Transverse colon (tissue), 4 donors: ENCODE measurements around the gene TRIP10. TPM values are rescaled to one million over a fixed set of nuclear protein-coding genes. Genes with fewer than 3 reads are reported as not detected.
"Not testable (repeated sequence)": the region's sequence is repeated elsewhere in the genome, so short reads cannot be mapped to it uniquely, and the experiment has no call there.

Experiments
- DNase-seq: peaks from one replicate; pipeline ENCODE4 v3.0.0-alpha.2; 2019
- H3K27ac ChIP-seq, 4 donors: fragments of 200-600 bp; sonication (generic); 2 replicates each; pipeline ENCODE4 v1.5.1; 2016 to 2018; ENCODE audit warnings: inconsistent platforms in 4 of 4
- H3K27me3 ChIP-seq: fragments of 200-600 bp; sonication (generic); 2 replicates; pipeline ENCODE4 v1.5.1; 2017; ENCODE audit warnings: inconsistent platforms
- H3K36me3 ChIP-seq, 4 donors: fragments of 200-600 bp; sonication (generic); 2 replicates each; pipeline ENCODE4 v1.5.1; 2017 to 2019; ENCODE audit warnings: inconsistent platforms in 4 of 4
- H3K4me1 ChIP-seq, 4 donors: fragments of 200-600 bp; sonication (generic); 2 replicates each; pipeline ENCODE4 v1.5.1; 2017 to 2020; ENCODE audit warnings: inconsistent platforms in 4 of 4
- H3K4me3 ChIP-seq, 4 donors: fragments of 200-600 bp; sonication (generic); 1 replicate in 1 of 4; 2 replicates in 3 of 4; pipeline versions ENCODE4 v1.5.1 to v1.6.1; 2017 to 2019; ENCODE audit warnings: inconsistent platforms in 4 of 4
- H3K9me3 ChIP-seq, 2 donors: fragments of 200-600 bp; sonication (generic); 2 replicates each; pipeline ENCODE4 v1.5.1; 2017 to 2019; ENCODE audit warnings: inconsistent platforms in 2 of 2
- EP300 ChIP-seq: sonication (generic); formaldehyde crosslinking; IDR thresholded peaks from one replicate; pipeline ENCODE4 v1.6.1; 2017; ENCODE audit warnings: antibody characterized with exemption, low read depth
- POLR2A ChIP-seq: fragments of 450-650 bp; IDR thresholded peaks from one replicate; pipeline ENCODE4 v1.6.1; 2016; ENCODE audit warnings: antibody characterized with exemption, mild to moderate bottlenecking, moderate library complexity
- POLR2AphosphoS5 ChIP-seq, 3 donors: sonication (generic); formaldehyde crosslinking; IDR thresholded peaks; one replicate each; pipeline ENCODE4 v1.6.1; 2016; ENCODE audit warnings: antibody characterized with exemption in 3 of 3
- WGBS, 2 donors: methylation state at CpG; one replicate each; pipeline ENCODE4 v1.1.5; 2018; ENCODE audit warnings: low coverage in 1 of 2; 5-methylcytosine and 5-hydroxymethylcytosine counted together
- in situ Hi-C, 4 donors: fragments of 200-750 bp; cut with MboI; loops; one replicate each; pipeline versions ENCODE4 v1.15.0 to v1.15.1; 2017; ENCODE audit warnings: low sequenced_read_pairs in 3 of 4, low pct_ligation_motif_present in 1 of 4, low pct_unique_long_range_greater_than_20kb in 1 of 4
- intact Hi-C: fragments of 100-400 bp; cut with DNase I; formaldehyde crosslinking; loops from one replicate; pipeline ENCODE4 v1.15.1; 2023; ENCODE audit warnings: low total_unique reads
- total RNA-seq, 4 donors: library from RNA; depleted of rRNA; stranded (reverse); fragments of >200 nt; gene quantifications; one replicate each; pipeline ENCODE4 v1.1.0, GENCODE V29; 2016
- TF ChIP-seq, protein P1 (sequence below), 5 experiments: fragments of 200-600 bp in 3 of 5; fragments of 450-650 bp in 2 of 5; sonication (generic) in 3 of 5; IDR thresholded peaks; 1 replicate in 2 of 5; 2 replicates in 3 of 5; pipeline ENCODE4 v1.5.1; 2016 to 2017; ENCODE audit warnings: antibody characterized with exemption in 5 of 5, inconsistent platforms in 3 of 5, mild to moderate bottlenecking in 2 of 5, moderate library complexity in 1 of 5

The TRIP10 gene
- total RNA-seq, 4 donors from 2014 or later = 55.5 to 227 (median 78.8) TPM

GRCh38 chr19:6744381-6745301, 5.2 kb downstream of the TRIP10 start:
- H3K27ac ChIP-seq = peak overlapping the region; percentile 72 to 99 (median 89)

DNA sequence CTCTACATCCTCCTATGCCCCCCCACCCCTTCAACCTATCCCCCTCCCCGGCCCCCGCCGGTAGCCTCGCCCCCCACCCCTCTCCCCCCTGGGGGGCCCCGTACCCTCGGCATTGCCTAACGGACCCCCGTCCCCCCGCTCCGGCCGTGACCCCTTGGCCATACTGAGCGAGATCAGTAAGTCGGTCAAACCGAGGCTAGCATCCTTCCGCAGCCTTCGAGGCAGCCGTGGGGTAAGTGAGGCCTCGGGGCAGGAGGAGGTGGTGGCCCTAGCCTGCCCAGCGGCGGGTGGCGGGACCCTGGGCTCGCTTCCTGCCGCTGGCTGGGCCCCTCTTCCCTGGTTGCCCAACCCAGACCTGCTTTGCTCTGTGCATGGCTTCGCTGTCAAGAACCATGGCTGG, 6.5 kb downstream of the TRIP10 start:
- Histone ChIP-seq H3K36me3 (peaks cover 0 to 45% (median 17%) of the 10 kb centered on the region in 4 donors), H3K27ac (peak overlapping the region in 3 of 4 donors; percentile 87 to 99 (median 91)), H3K4me3 (no peak overlapping the region), H3K27me3 (no peaks in the 10 kb centered on the region), H3K4me1 (peaks cover 22 to 44% (median 33%) of the 10 kb centered on the region in 4 donors), H3K9me3 (no peaks in the 10 kb centered on the region)
- intact Hi-C loops (no loop called here), in situ Hi-C loops (loop anchor here in 2 of 4 donors (25.0 kb wide), 1 partner anchor 116 kb away; no protein-coding TSS in a partner anchor)
- TF ChIP-seq POLR2AphosphoS5 (IDR thresholded peaks at IDR 0.05) (no peak), POLR2A (no peak), EP300 (no peak)
- TF ChIP-seq, protein P1, sequence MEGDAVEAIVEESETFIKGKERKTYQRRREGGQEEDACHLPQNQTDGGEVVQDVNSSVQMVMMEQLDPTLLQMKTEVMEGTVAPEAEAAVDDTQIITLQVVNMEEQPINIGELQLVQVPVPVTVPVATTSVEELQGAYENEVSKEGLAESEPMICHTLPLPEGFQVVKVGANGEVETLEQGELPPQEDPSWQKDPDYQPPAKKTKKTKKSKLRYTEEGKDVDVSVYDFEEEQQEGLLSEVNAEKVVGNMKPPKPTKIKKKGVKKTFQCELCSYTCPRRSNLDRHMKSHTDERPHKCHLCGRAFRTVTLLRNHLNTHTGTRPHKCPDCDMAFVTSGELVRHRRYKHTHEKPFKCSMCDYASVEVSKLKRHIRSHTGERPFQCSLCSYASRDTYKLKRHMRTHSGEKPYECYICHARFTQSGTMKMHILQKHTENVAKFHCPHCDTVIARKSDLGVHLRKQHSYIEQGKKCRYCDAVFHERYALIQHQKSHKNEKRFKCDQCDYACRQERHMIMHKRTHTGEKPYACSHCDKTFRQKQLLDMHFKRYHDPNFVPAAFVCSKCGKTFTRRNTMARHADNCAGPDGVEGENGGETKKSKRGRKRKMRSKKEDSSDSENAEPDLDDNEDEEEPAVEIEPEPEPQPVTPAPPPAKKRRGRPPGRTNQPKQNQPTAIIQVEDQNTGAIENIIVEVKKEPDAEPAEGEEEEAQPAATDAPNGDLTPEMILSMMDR (IDR thresholded peaks at IDR 0.05) = no peak
- WGBS, 2 donors = 90% methylated on average over 19 of the region's 24 CpGs; no CpG with 5 or more reads in 1 of the 2 donors
- no peak for DNase-seq

More at GRCh38 chr19:6744381-6745301, 5.2 kb downstream of the TRIP10 start:
- H3K4me1 ChIP-seq = peaks cover 22 to 45% (median 37%) of the 10 kb centered on the region in 4 donors
- intact Hi-C loops = no loop called here
- H3K27me3 ChIP-seq = no peaks in the 10 kb centered on the region
- 20 to 32% methylated on average over 1 to 31 of the region's 41 CpGs for WGBS, 2 donors
- TF ChIP-seq EP300 = no peak
- TF ChIP-seq POLR2AphosphoS5 (IDR thresholded peaks at IDR 0.05) = peak; percentile 42 to 60 (median 49)
- peaks cover 0 to 34% (median 11%) of the 10 kb centered on the region in 4 donors for H3K36me3 ChIP-seq
- H3K4me3 ChIP-seq = no peak overlapping the region
- in situ Hi-C loops = loop anchor here in 2 of 4 donors (25.0 kb wide), 1 partner anchor 118 kb away; no protein-coding TSS in a partner anchor
- peak; percentile 90 for DNase-seq
- no peaks in the 10 kb centered on the region for H3K9me3 ChIP-seq

DNA sequence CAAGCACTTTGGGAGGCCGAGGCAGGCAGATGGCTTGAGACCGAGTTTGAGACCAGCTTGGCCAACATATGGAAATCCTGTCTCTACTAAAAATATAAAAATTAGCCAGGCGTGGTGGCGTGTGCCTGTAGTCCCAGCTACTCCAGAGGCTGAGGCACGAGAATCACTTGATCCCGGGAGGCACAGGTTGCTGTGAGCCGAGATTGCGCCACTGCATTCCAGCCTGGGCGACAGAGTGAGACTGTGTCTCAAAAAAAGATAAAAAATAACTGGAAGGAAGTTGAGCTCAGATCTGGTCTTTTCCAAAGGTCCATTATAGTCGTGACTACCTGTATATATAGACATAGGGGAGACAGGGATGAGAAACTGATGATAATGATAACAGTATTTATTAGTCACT, 9.1 kb downstream of the TRIP10 start:
- H3K9me3 ChIP-seq, H3K27me3 ChIP-seq, intact Hi-C loops, H3K27ac ChIP-seq, DNase-seq, H3K4me3 ChIP-seq: not testable (repeated sequence)
- 92 to 95% methylated on average over 10 of the region's 10 CpGs for WGBS, 2 donors
- H3K4me1 ChIP-seq = peaks cover 17 to 36% (median 32%) of the 10 kb centered on the region in 4 donors
- H3K36me3 ChIP-seq = peaks cover 0 to 49% (median 21%) of the 10 kb centered on the region in 4 donors
- in situ Hi-C loops = loop anchor here in 2 of 4 donors (25.0 kb wide), 1 partner anchor 114 kb away; no protein-coding TSS in a partner anchor

GRCh38 chr19:6750062-6750461, 10.6 kb downstream of the TRIP10 start:
- Histone ChIP-seq H3K27me3 (no peaks in the 10 kb centered on the region), H3K4me1 (peaks cover 6 to 24% (median 21%) of the 10 kb centered on the region in 4 donors), H3K27ac (peak overlapping the region in 1 of 4 donors; percentile 17), H3K4me3 (no peak overlapping the region), H3K36me3 (peaks cover 0 to 49% (median 21%) of the 10 kb centered on the region in 4 donors), H3K9me3 (no peaks in the 10 kb centered on the region)
- in situ Hi-C loops (no loop called here), intact Hi-C loops (no loop called here)
- no peak for DNase-seq
- TF ChIP-seq POLR2A (no peak), EP300 (no peak), POLR2AphosphoS5 (IDR thresholded peaks at IDR 0.05) (no peak)
- TF ChIP-seq, protein P1 (IDR thresholded peaks at IDR 0.05) = no peak
- WGBS, 2 donors = 65 to 80% methylated on average over 3 to 18 of the region's 20 CpGs

DNA sequence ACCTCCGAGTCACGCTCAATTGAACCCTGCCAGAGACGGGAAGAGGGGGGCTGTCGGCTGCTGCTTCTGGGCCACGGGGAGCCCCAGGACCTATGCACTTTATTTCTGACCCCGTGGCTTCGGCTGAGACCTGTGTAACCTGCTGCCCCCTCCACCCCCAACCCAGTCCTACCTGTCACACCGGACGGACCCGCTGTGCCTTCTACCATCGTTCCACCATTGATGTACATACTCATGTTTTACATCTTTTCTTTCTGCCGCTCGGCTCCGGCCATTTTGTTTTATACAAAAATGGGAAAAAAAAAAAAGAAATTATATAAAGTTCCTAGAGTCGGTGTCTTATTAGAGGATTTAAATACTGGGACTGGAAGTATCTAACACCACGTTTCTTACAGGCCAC, 11.7 kb downstream of the TRIP10 start:
- Histone ChIP-seq H3K4me1 (peaks cover 0 to 18% (median 15%) of the 10 kb centered on the region in 4 donors), H3K36me3 (peaks cover 0 to 47% (median 19%) of the 10 kb centered on the region in 4 donors), H3K27me3 (no peaks in the 10 kb centered on the region), H3K27ac (peak overlapping the region in 3 of 4 donors; percentile 83 to 86 (median 85)), H3K9me3 (no peaks in the 10 kb centered on the region), H3K4me3 (no peak overlapping the region)
- TF ChIP-seq POLR2A (no peak), EP300 (no peak), POLR2AphosphoS5 (IDR thresholded peaks at IDR 0.05) (no peak)
- TF ChIP-seq, protein P1 (IDR thresholded peaks at IDR 0.05) = no peak
- no peak for DNase-seq
- WGBS, 2 donors = 93 to 94% methylated on average over 9 to 16 of the region's 16 CpGs
- in situ Hi-C loops (no loop called here), intact Hi-C loops (no loop called here)
